ENCODE measurements around the gene RNF123. TPM values are rescaled to one million over a fixed set of nuclear protein-coding genes. Genes with fewer than 3 reads are reported as not detected.

Gene RNF123
- total and polyA plus RNA-seq, 2 experiments from 2014 or later, result 14.6 to 32.5 TPM

- ATAC-seq (no peak), DNase-seq (ENCODE audit: low spot score) (peak; percentile 42)
- H3K27me3 ChIP-seq (ENCODE audit: insufficient read depth), result no peaks in the 10 kb centered on the region
- H3F3A ChIP-seq (replicated peaks; ENCODE audit: low read depth), result no peaks in the 10 kb centered on the region
- Mint-ChIP-seq H3K9me3 (no peaks in the 10 kb centered on the region), H3K36me3 (ENCODE audit: low read depth) (no peaks in the 10 kb centered on the region; the same call in 2 of the 3 replicates), H3K4me3 (no peak overlapping the region), H3K27ac (0 out of 2 replicates have a peak overlapping the region, but pooled peaks have one; percentile 52), H3K4me1 (peaks cover 29% of the 10 kb centered on the region), H3K27me3 (ENCODE audit: insufficient read depth, low read depth, poor library complexity) (peaks cover 8% of the 10 kb centered on the region)
- H2AFZ ChIP-seq, result no peak overlapping the region
- peaks cover 3% of the 10 kb centered on the region; the same call in 1 of the 2 replicates for H3K4me1 ChIP-seq (ENCODE audit: insufficient read depth)
- no peak for TF ChIP-seq STAT1 (IDR thresholded peaks at IDR 0.05; ENCODE audit: unreplicated experiment)
- TF ChIP-seq, protein P1, sequence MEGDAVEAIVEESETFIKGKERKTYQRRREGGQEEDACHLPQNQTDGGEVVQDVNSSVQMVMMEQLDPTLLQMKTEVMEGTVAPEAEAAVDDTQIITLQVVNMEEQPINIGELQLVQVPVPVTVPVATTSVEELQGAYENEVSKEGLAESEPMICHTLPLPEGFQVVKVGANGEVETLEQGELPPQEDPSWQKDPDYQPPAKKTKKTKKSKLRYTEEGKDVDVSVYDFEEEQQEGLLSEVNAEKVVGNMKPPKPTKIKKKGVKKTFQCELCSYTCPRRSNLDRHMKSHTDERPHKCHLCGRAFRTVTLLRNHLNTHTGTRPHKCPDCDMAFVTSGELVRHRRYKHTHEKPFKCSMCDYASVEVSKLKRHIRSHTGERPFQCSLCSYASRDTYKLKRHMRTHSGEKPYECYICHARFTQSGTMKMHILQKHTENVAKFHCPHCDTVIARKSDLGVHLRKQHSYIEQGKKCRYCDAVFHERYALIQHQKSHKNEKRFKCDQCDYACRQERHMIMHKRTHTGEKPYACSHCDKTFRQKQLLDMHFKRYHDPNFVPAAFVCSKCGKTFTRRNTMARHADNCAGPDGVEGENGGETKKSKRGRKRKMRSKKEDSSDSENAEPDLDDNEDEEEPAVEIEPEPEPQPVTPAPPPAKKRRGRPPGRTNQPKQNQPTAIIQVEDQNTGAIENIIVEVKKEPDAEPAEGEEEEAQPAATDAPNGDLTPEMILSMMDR (conservative IDR thresholded peaks at IDR 0.05; ENCODE audit: low read depth in 2 of 2), result no peak
- no peak for TF ChIP-seq CREB1 (CRISPR knock-in tag; IDR thresholded peaks at IDR 0.05; ENCODE audit: low read depth)
- no peak for TF ChIP-seq POLR2AphosphoS5 (IDR thresholded peaks at IDR 0.05; ENCODE audit: low read depth)
- TF ChIP-seq, protein P2, sequence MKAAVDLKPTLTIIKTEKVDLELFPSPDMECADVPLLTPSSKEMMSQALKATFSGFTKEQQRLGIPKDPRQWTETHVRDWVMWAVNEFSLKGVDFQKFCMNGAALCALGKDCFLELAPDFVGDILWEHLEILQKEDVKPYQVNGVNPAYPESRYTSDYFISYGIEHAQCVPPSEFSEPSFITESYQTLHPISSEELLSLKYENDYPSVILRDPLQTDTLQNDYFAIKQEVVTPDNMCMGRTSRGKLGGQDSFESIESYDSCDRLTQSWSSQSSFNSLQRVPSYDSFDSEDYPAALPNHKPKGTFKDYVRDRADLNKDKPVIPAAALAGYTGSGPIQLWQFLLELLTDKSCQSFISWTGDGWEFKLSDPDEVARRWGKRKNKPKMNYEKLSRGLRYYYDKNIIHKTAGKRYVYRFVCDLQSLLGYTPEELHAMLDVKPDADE (IDR thresholded peaks at IDR 0.05), result no peak
- no peak for TF ChIP-seq ZNF114 (CRISPR knock-in tag; IDR thresholded peaks at IDR 0.05)
- TF ChIP-seq, protein P3, sequence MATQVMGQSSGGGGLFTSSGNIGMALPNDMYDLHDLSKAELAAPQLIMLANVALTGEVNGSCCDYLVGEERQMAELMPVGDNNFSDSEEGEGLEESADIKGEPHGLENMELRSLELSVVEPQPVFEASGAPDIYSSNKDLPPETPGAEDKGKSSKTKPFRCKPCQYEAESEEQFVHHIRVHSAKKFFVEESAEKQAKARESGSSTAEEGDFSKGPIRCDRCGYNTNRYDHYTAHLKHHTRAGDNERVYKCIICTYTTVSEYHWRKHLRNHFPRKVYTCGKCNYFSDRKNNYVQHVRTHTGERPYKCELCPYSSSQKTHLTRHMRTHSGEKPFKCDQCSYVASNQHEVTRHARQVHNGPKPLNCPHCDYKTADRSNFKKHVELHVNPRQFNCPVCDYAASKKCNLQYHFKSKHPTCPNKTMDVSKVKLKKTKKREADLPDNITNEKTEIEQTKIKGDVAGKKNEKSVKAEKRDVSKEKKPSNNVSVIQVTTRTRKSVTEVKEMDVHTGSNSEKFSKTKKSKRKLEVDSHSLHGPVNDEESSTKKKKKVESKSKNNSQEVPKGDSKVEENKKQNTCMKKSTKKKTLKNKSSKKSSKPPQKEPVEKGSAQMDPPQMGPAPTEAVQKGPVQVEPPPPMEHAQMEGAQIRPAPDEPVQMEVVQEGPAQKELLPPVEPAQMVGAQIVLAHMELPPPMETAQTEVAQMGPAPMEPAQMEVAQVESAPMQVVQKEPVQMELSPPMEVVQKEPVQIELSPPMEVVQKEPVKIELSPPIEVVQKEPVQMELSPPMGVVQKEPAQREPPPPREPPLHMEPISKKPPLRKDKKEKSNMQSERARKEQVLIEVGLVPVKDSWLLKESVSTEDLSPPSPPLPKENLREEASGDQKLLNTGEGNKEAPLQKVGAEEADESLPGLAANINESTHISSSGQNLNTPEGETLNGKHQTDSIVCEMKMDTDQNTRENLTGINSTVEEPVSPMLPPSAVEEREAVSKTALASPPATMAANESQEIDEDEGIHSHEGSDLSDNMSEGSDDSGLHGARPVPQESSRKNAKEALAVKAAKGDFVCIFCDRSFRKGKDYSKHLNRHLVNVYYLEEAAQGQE (IDR thresholded peaks at IDR 0.05; ENCODE audit: unreplicated experiment), result no peak
- no peak for TF ChIP-seq EZH2phosphoT487 (IDR thresholded peaks at IDR 0.05; ENCODE audit: unreplicated experiment)
- no peak for TF ChIP-seq NANOG (IDR thresholded peaks at IDR 0.05; ENCODE audit: borderline replicate concordance)
- no peak for TF ChIP-seq JUNB (IDR thresholded peaks at IDR 0.05; ENCODE audit: unreplicated experiment)
- no peak for TF ChIP-seq ZNF331 (CRISPR knock-in tag; IDR thresholded peaks at IDR 0.05; ENCODE audit: low read depth)
- no peak for TF ChIP-seq EZH2 (IDR thresholded peaks at IDR 0.05; ENCODE audit: low read depth, unreplicated experiment)
- TF ChIP-seq ZNF462 (CRISPR knock-in tag; IDR thresholded peaks at IDR 0.05), result no peak
- H3K4me2 ChIP-seq, result no peak overlapping the region
- H3K9me2 ChIP-seq (ENCODE audit: insufficient read depth), result no peaks in the 10 kb centered on the region
- 0 out of 2 replicates have a peak, but pooled peaks cover 3% of the 10 kb centered on the region for H4K20me1 ChIP-seq (replicated peaks; ENCODE audit: insufficient read depth)
- no peak overlapping the region for H3K27ac ChIP-seq (ENCODE audit: low read depth)
- no peaks in the 10 kb centered on the region for H3K36me3 ChIP-seq (ENCODE audit: insufficient read depth)
- H3K79me2 ChIP-seq (replicated peaks; ENCODE audit: insufficient read depth), result no peaks in the 10 kb centered on the region
- no peak overlapping the region for H3K4me3 ChIP-seq
These were observed 22.8 kb upstream of the RNF123 start for GRCh38 chr3:49666592-49666991.

All from GM23338 (cell line).